ENCODE results near the gene LSM3.

DNA sequence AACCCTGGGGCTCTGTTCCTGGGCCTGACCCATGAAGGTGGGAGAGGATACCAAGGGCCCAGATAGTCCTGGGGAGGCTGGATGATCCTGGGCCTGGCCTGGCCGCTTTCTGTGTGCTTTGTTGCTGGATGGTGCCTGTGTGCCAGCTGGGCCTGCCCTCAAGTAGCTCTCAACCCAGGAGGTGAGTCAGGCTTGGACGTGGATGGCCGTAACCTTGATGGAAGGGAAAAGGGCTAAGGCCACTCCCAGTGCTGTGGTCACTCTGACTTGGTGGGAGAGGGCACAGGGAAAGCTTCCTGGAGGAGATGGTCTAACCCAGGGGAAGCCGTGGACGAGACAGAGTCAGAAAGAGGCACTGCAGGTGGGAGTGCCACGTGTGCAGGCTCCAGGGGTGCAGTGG lies 44.3 kb upstream of the LSM3 start:
- no peak for TF ChIP-seq POLR2AphosphoS5 (IDR thresholded peaks at IDR 0.05)
- TF ChIP-seq, protein P1, sequence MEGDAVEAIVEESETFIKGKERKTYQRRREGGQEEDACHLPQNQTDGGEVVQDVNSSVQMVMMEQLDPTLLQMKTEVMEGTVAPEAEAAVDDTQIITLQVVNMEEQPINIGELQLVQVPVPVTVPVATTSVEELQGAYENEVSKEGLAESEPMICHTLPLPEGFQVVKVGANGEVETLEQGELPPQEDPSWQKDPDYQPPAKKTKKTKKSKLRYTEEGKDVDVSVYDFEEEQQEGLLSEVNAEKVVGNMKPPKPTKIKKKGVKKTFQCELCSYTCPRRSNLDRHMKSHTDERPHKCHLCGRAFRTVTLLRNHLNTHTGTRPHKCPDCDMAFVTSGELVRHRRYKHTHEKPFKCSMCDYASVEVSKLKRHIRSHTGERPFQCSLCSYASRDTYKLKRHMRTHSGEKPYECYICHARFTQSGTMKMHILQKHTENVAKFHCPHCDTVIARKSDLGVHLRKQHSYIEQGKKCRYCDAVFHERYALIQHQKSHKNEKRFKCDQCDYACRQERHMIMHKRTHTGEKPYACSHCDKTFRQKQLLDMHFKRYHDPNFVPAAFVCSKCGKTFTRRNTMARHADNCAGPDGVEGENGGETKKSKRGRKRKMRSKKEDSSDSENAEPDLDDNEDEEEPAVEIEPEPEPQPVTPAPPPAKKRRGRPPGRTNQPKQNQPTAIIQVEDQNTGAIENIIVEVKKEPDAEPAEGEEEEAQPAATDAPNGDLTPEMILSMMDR (IDR thresholded peaks at IDR 0.05), result no peak

Data from sigmoid colon (tissue), 4 donors.